ENCODE results near the gene CCDC12. TPM values are rescaled to one million over a fixed set of nuclear protein-coding genes. Genes with fewer than 3 reads are reported as not detected.
A peak's percentile ranks its signal among the peaks of the same experiment; 100 is the strongest.

Gene CCDC12
- total RNA-seq, 1 experiment from 2014 or later = 36.0 TPM

DNA sequence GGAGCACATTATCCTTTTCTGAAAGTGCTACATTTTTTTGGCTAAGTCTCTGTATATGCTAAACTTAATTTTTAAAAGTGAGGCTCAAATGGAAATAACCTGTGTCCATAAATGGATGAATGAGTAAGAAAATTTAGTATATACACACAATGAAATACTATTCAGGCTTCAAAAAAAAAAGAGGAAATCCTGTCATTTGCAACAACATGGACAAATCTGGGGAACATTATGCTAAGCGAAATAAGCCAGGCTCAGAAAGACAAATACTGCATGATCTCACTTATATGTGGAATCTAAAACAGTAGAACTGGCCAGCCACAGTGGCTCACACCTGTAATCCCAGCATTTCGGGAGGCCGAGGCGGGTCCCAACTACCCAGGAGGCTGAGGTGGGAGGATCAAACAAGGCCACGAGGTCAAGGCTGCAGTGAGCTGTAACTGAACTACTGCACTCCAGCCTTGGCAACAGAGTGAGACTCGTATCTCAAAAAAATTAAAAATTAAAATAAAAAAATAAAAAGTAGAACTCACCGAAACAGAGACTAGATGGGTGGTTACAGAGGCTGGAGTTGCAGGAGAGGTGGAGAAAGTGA, 25.8 kb downstream of the CCDC12 start:
- no peak for DNase-seq (ENCODE audit: low read depth)
- in situ Hi-C loops (cut with HindIII; ENCODE audit: low pct_unique_long_range_greater_than_20kb, low sequenced_read_pairs) = no loop called here

DNA sequence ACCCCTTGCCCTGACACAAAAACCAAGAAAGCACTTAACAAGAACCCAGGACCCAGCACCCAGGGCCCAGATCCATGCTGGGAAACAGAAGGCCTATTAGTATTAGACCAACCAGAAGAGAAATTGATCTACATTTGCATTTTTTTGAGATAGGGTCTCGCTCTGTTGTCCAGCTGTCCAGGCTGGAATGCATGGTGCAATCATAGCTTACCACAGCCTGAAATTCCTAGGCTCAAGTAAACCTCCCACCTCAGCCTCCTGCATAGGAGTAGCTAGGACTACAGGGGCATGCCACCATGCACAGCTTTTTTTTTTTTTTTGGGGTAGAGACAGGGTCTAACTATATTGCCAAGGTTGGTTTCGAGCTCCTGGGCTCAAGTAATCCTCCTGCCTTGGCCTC, 26.4 kb downstream of the CCDC12 start:
- no peak for DNase-seq (ENCODE audit: low read depth)
- in situ Hi-C loops (cut with HindIII; ENCODE audit: low pct_unique_long_range_greater_than_20kb, low sequenced_read_pairs) = no loop called here

DNA sequence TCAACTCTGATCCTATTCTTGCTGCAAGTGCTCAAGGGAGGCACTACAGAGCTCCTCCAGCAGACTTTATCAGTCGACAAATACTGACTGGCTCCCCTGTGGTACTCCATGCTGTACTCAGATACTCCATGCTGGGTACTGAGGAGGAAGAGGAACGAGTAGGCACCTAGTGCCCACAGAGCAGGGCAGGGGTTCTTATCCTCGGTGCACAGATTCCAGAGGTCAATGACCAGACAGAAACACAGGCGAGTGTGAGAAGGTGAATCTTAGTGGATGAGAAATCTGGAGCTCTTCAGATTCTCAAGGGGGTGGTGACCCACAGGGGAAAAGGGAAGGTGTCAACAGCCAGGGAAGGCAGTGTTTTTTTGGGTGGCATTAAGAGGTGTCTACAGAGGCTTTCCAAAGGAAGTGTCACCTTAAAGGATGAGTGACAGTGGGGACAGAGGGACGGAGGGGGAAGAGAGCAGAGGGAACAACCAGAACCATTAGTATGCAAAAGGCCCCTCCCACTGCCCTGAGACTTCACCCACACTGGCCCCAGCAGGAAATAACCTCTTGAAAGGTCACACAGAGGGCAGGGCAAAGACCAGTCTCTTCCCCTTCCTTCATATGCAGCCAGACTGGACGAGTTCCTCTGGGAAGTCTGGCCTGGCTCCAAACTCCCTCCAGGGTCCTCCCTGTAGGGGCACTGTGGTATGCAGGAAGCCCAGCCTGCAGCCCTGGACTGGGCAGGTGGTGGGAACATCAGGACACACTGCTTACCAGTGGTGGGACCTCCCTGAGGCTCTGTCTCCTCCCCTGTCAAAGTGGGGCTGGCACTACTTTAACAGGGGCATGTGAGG, 27.5 kb downstream of the CCDC12 start:
- in situ Hi-C loops (cut with HindIII; ENCODE audit: low pct_unique_long_range_greater_than_20kb, low sequenced_read_pairs) = no loop called here
- no peak for DNase-seq (ENCODE audit: low read depth)

DNA sequence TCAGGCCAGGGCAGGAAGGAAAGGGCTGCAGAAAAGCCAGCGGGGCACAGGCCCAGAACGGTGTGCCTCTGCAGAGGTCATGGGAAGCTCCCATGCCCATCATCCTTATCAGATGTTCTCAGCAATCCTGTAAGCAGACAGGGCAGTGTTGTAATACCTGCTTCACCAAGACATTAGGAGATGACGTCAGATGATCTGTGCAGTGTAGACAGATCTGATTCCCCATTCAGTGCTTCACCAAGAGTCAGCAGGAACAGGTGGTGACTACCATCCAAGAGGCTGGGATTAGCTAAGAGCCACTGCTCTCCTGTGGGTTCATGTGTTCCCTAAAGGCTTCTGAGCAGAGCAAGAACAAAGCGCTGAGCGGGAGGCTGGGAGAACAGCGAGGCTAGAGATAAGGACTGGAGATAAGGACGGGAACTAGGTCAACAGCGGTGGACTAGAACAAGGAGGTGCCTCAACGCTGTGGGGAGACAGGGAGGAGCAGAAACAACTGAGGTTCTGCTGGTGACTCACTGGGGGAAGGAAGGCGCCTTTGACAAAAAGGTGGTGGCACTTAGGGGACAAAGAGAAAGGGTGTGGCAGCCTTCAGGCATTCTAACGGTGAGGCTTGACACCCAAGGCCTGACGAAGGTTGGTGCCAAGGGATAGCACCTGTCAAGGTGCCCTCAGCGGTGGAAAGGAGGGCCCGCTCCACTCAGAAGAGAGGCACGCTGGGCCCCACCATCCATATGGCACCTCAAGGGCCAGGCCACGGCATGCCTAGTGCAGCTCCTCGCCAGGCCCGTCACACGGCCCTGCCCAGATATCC, 28.4 kb downstream of the CCDC12 start:
- peak; percentile 55 for DNase-seq (ENCODE audit: low read depth)
- in situ Hi-C loops (cut with HindIII; ENCODE audit: low pct_unique_long_range_greater_than_20kb, low sequenced_read_pairs) = no loop called here

DNA sequence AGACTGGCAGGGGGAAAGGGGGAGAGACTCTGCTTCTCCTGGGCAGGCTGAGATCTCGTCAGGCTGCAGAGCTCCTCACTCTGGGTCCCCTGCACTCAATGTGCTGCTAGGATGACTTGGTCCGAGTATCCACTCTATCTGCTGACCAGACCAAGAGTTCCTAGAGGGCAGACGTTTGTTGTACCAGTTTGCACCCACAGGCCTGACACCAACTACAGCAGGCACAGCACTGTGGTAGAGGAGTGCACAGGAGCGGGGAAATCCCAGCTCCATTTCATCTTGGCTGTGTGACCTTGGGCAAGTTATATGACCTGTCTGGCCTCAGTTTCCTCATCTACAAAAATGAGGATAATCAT, 29.0 kb downstream of the CCDC12 start:
- DNase-seq (ENCODE audit: low read depth) = no peak
- in situ Hi-C loops (cut with HindIII; ENCODE audit: low pct_unique_long_range_greater_than_20kb, low sequenced_read_pairs) = no loop called here

DNA sequence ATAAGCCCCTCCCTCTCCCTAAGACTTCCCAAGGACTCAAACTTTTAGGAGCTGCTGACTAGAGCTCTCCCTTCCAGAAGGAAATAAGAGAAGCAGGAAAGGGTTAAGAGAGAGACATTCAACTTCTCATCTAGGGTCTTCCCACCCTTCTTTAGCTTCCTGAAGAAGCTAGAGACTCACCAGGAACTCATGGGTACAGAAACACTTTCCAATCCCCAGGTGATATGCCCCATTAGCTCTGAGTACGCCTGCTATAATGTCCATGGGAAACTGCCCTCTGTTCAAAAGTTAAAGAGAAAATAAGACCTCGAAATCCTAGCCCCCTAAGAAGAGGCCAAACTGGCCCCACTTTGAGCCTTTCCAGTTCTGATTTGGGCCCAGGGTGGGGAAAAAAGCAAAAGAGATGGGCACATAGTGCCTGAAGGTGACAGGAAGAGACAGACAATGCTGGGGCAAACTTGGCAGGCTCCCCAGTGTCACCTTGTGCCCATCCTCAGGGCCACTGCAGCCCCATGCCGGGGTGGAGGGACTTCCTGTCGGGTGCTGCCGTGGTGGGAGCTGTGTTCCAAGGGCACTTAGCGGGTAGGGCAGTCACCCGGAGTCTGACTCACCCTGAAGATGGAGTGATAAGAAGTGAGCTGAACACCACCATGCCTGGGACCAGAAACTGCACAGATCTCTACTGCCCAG, 29.5 kb downstream of the CCDC12 start:
- in situ Hi-C loops (cut with HindIII; ENCODE audit: low pct_unique_long_range_greater_than_20kb, low sequenced_read_pairs) = no loop called here
- peak; percentile 55 for DNase-seq (ENCODE audit: low read depth)

DNA sequence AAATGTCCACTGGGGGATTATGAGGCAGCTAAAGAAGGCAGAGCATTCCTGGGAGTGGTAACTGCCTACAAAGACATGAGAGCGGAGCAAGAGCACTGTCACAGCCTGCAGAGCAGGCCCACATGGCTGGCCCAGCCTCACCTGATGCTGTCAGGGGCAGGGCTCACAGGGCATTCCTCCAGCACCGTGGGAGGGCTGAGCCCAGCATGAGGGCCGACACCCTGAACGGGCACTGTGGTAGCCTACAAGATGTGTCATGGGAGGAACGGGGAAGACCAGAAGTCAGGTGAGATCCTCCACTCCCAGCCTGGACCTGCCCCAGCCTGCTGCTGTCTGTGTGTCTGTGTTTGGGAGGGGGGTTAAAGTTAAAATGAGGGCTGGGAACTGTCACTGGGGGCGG, 30.1 kb downstream of the CCDC12 start:
- no peak for DNase-seq (ENCODE audit: low read depth)
- in situ Hi-C loops (cut with HindIII; ENCODE audit: low pct_unique_long_range_greater_than_20kb, low sequenced_read_pairs) = no loop called here

DNA sequence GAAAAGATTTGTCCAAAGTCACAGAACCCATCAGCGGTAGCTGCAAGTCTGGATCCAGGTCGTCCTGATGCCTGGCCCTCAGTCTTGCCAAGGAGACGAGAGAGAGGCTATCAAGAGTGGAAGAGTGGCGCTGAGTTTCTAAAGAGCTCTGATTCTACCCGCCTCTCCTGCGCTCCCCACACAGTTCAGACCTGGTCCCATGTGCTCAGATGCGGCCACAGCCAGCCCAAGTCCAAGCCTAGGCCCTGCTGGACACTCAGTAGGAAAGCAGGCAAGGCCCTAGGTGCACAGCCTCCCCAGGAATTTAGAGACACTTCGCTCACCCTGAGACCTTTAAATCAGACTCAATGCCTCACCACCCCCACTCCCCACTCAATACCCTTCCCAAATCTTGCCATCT, 32.4 kb downstream of the CCDC12 start:
- DNase-seq (ENCODE audit: low read depth) = no peak
- in situ Hi-C loops (cut with HindIII; ENCODE audit: low pct_unique_long_range_greater_than_20kb, low sequenced_read_pairs) = no loop called here

DNA sequence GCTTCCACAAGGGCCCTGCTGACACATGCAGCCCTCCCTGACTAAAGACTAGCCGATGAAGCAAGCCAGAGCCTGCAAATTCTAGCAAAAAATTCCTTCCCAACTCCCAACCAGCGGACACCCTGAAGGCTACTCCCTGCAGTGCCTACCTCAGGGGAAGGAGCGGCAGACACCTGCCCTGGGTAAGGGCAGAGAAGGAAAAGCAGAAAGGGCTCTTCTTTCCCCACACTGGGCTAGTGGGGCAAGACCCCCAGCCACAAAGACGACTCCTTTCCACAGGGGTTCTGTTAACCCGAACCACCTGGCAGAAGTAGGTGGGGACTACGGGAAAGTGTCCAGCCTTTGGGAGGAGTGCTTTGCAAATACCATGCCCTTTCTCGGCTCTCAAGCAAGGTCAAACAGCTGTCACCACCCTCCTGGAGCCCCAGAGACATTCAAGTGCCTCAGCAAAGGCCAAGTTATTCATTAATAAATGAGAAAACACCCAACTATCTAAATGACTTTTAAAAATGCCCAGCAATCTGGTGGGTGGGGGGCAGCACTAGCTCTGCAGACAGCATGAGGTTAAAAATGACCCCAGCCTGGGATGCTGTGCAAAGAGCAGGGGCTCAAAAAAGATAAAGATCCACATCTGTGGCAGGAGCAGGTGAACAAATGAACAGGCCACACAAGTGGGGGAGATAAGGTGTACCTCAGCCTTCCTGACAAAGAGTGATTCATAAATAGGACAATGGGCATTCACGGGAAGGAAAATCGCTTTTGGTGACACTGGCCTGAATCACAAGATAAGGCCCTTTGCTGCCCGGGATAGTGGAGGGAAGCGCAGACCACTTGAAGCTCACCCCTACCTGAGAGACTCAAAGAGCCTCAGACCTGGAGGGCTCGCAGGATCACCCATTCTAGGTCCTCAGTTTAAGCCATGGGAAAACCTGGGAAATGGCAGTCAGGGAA, 33.0 kb downstream of the CCDC12 start:
- peak; percentile 76 for DNase-seq (ENCODE audit: low read depth)
- in situ Hi-C loops (cut with HindIII; ENCODE audit: low pct_unique_long_range_greater_than_20kb, low sequenced_read_pairs) = no loop called here

DNA sequence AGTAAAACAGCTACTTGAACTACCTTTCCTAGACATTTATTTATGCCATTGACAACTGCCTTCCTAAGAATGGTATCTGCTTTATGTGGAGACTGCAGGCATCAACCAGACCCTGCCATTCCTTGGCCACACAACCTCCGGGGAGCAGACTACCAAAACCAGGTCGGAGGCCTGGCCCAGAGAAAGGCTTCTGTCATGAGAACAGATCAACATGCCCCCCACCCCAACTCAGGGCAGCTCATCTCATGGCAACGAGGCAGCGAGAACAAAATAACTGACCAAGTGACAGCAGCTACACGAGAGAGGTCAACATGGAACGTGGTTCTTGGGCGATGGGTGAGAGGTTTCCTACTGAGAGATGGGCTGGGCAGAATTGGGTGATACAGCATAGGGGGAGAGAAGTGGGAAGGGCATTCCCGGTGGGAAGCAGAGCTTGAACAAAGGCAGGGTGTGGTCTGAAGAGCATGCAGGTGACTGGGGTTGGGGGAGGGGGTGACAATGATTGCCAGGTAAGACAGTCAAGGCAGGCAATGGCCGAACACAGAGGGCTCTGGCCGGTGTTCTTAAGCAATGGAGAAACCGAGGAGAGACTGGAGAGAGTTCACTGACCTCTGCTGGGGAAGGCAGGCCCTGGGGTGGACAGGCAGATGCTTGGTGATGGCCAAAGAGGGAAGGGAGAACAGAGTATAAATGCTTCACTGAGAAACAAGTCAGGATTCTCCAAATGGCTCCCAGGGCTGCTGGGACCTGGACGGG, 33.9 kb downstream of the CCDC12 start:
- DNase-seq (ENCODE audit: low read depth) = no peak
- in situ Hi-C loops (cut with HindIII; ENCODE audit: low pct_unique_long_range_greater_than_20kb, low sequenced_read_pairs) = no loop called here

DNA sequence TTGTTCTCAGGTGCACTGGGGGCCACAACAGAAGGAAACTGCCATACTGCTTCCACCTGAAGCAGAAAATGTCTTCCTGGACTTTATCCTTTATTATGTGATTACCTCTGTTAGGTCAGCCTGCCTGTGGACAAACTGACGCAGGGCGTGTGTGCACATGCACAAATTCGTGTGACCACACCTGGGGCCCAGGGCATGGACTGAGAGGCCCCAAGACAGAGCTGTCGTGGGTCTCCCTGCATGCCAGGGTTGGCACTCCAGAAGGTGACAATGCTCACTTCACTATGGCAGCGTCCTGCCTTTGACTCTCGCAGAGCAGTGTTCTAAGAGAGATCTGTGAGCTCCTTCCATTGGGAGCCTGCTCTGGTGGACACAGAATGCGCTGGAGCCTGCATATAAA, 34.5 kb downstream of the CCDC12 start:
- DNase-seq (ENCODE audit: low read depth) = no peak
- in situ Hi-C loops (cut with HindIII; ENCODE audit: low pct_unique_long_range_greater_than_20kb, low sequenced_read_pairs) = no loop called here

DNA sequence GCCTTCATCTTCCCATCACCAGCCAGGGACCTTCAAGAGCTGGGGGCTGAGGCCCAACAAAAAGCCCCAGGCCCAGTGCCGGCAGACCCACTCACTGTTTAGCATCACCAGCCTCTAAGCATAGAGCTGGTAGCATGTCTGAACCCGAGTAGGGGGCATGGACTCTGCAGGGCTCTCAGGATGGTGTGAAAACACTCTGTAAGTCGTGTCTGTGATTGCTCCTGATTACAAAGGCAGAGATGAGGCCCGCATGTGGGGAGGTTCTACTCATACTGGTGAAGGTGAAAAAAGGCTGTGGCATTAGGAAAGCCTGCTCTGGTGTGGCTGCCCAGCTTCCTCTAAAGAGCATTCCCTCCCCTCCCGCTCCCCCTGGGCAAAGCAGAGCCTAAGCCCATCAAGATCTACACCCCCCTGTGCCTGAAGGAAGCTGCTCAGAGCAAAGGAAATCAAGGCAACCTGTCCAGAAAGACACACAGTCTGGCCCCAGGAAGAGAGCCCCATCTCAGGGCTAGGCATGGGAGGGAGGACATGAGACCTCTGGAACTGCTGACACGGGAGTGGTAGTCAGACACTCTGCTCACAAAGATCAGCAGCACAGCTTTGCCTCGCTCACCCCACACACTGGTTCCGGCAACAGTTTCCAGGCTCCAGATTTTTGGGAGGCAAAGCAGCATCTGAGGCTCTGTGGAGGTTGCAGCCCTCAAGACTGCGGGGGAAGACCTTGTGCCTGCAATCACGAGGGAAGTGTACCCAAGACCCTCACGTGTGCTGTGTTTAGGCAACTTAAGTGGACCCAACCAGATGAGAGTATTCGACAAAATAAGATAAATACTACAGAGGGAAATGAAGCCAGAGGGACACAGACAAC, 36.7 kb downstream of the CCDC12 start:
- no peak for DNase-seq (ENCODE audit: low read depth)
- in situ Hi-C loops (cut with HindIII; ENCODE audit: low pct_unique_long_range_greater_than_20kb, low sequenced_read_pairs) = no loop called here

DNA sequence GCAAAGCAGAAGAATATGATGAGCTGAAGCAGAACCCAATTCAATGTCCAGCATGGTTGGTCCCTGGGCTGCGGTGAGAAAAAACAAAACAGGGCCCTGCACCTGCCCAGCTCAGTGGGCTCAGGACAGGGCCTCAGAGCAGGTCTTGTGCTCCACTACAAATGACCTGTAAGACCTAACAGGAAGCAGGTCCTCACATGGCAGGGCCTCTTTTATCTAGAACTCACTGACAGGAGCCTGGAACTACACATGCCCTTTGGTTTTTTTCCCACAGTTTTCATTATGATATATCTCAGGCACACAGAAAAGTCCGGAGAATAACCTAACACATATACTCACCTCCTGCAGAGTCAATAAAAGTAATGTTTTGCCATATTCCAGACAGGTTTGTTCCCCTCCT, 38.4 kb downstream of the CCDC12 start:
- in situ Hi-C loops (cut with HindIII; ENCODE audit: low pct_unique_long_range_greater_than_20kb, low sequenced_read_pairs) = no loop called here
- no peak for DNase-seq (ENCODE audit: low read depth)

DNA sequence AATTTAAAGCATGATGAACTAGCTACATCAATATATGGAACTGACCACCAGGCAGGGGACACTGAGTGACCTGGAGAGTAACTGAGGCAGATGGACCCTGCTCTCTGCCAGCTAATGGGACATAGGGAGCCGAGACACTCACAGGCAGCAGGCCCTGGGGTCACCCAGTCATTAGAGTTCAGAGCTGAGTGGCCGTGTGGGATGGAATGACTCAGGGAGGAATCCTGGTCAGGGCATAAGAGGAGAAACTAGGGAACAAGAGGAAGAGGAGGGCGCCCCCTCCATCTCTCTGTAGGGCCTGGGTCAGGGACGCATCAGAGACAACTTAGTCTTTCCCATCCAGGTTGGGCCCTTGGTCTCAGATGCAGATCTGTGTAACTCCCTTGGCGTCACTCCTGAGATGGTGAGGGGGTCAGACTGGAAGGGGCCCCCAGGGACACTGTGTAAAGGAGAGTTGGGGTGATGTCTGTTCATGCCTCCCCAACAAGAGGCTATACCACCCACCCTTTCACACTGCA, 39.8 kb downstream of the CCDC12 start:
- in situ Hi-C loops (cut with HindIII; ENCODE audit: low pct_unique_long_range_greater_than_20kb, low sequenced_read_pairs) = no loop called here
- DNase-seq (ENCODE audit: low read depth) = no peak

DNA sequence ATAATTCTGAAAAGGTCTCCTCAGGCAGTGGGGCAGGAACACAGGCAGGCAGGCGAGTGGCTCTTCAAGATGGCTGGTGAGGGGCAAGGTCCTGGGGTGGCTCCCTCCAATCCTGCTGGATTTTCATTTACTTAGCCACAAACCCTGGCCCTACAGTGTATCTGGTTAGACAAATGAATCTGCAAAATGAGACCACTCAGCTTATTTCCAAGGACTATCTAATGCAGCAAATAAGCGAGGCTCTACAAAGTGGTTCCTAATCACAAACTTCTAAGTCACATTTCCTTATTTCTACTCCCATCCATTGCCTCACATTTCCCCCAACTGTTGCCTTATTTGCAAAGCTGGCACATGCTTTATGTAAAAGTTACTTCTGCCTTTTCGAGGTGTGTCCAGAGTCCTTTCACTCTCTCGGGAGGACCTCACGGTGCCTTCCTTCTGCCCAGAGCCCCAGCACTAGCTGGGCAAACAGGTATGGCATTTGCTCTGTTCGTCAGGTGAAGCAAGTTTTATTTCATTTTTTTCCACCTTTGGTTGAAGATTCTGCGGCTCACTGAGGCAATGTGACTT, 40.5 kb downstream of the CCDC12 start:
- in situ Hi-C loops (cut with HindIII; ENCODE audit: low pct_unique_long_range_greater_than_20kb, low sequenced_read_pairs) = no loop called here
- DNase-seq (ENCODE audit: low read depth) = no peak
